ENCODE measurements around the gene DMXL2. TPM values are rescaled to one million over a fixed set of nuclear protein-coding genes. Genes with fewer than 3 reads are reported as not detected.

Gene DMXL2
- total RNA-seq, 1 experiment from 2014 or later = 13.8 TPM

DNA sequence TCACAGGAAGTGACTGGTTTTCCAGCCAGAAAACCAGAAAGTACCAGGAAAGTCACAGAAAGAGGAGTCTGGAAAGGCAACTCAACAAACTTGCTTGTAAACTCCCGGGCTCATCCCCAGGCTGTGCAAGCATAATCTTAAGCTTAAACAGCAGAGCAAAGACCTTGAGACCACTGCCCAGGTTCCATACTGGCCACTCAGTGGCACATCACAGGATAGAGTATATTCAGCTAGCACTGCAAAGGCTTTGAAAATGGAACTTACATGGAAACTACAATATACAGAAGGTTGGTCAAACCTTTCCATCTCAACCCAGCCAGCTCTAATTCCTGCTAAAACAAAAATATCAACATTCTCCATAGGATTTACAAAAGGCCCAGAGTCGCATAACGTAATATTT is 20.1 kb downstream of the DMXL2 start:
- peaks cover 22% of the 10 kb centered on the region for H3K4me1 Mint-ChIP-seq (ENCODE audit: low read depth, unreplicated experiment)
- BruUV-seq (replicated peaks) = no TSS peak
- H3K4me3 Mint-ChIP-seq (ENCODE audit: low read depth, unreplicated experiment) = no peak overlapping the region
- intact Hi-C loops (cut with micrococcal nuclease; ENCODE audit: unreplicated experiment) = no loop called here
- H3K36me3 Mint-ChIP-seq (ENCODE audit: insufficient read depth, unreplicated experiment) = no peaks in the 10 kb centered on the region
- DNase-seq = no peak
- no peaks in the 10 kb centered on the region for H3K27me3 Mint-ChIP-seq (ENCODE audit: unreplicated experiment)
- H3K9me3 Mint-ChIP-seq (ENCODE audit: low read depth, unreplicated experiment) = no peaks in the 10 kb centered on the region
- H3K27ac Mint-ChIP-seq (ENCODE audit: unreplicated experiment) = no peak overlapping the region
- TF ChIP-seq CTCF (IDR thresholded peaks at IDR 0.05; ENCODE audit: unreplicated experiment) = no peak
- CTCF ChIA-PET = no interaction called here

DNA sequence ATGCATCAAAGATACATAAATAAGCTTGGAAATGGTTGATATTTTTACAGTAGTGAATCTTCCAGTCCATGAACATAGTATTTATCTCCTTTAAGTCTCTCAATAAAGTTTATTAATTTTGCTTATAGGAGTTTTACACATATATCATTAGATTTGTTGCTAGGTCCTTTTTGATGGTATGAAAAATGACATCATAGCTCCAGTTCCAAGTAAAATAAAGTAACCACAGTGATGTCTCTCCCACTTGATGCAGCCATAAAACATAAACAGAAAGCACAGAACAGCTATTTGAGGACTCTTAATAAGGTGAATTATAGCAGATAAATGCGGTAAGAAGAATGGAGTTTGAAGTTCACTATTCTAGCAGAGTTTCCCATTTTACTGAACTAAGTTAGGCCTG is 20.8 kb downstream of the DMXL2 start:
- CTCF ChIA-PET = no interaction called here
- no TSS peak for BruUV-seq (replicated peaks)
- no peaks in the 10 kb centered on the region for H3K9me3 Mint-ChIP-seq (ENCODE audit: low read depth, unreplicated experiment)
- intact Hi-C loops (cut with micrococcal nuclease; ENCODE audit: unreplicated experiment) = no loop called here
- peaks cover 22% of the 10 kb centered on the region for H3K4me1 Mint-ChIP-seq (ENCODE audit: low read depth, unreplicated experiment)
- H3K36me3 Mint-ChIP-seq (ENCODE audit: insufficient read depth, unreplicated experiment) = no peaks in the 10 kb centered on the region
- no peak overlapping the region for H3K27ac Mint-ChIP-seq (ENCODE audit: unreplicated experiment)
- H3K4me3 Mint-ChIP-seq (ENCODE audit: low read depth, unreplicated experiment) = no peak overlapping the region
- no peaks in the 10 kb centered on the region for H3K27me3 Mint-ChIP-seq (ENCODE audit: unreplicated experiment)
- TF ChIP-seq CTCF (IDR thresholded peaks at IDR 0.05; ENCODE audit: unreplicated experiment) = no peak
- DNase-seq = no peak

GRCh38 chr15:51600114-51600513 is 22.5 kb downstream of the DMXL2 start:
- peaks cover 22% of the 10 kb centered on the region for H3K4me1 Mint-ChIP-seq (ENCODE audit: low read depth, unreplicated experiment)
- no peak for TF ChIP-seq CTCF (IDR thresholded peaks at IDR 0.05; ENCODE audit: unreplicated experiment)
- H3K36me3 Mint-ChIP-seq (ENCODE audit: insufficient read depth, unreplicated experiment) = no peaks in the 10 kb centered on the region
- peak overlapping the region; percentile 12 for H3K27ac Mint-ChIP-seq (ENCODE audit: unreplicated experiment)
- H3K9me3 Mint-ChIP-seq (ENCODE audit: low read depth, unreplicated experiment) = no peaks in the 10 kb centered on the region
- DNase-seq = peak; percentile 18
- intact Hi-C loops (cut with micrococcal nuclease; ENCODE audit: unreplicated experiment) = no loop called here
- CTCF ChIA-PET = interaction anchor here (0.8 to 1.3 kb wide), 2 partner anchors 14 to 22 kb away, joined by 3 read pairs; partner anchors contain the start of gene DMXL2
- no peak overlapping the region for H3K4me3 Mint-ChIP-seq (ENCODE audit: low read depth, unreplicated experiment)
- no peaks in the 10 kb centered on the region for H3K27me3 Mint-ChIP-seq (ENCODE audit: unreplicated experiment)
- no TSS peak for BruUV-seq (replicated peaks)

DNA sequence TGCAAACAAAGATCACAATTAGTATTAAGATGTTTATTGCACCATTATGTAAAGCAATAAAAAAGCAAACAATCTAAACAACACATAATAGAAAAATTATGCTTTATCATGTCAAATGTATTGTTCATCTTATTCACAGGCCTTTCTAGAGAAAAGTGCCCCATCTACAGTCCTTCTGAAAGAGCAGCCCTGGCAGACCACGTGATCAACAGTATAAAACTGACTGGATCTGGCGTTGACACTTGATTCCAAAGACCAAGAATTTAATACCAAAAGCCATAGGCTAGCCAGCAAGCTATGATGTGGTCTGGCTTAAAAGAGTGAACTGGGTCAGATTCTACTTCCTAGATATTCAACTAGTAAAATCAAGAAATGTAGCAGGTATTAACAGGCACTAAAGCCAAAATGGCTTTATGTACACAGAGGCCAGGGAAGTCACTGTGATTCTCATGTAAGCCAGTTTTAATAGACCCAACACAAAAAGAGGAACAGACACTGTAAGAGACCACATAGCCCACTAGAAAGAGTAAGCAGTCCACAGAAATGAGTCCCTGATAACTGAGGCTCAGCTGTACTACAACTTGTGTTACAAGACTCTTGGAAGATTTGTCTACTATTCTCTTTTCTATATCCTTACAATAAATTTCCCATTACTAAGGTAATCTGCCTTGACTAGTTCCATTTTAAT is 32.5 kb downstream of the DMXL2 start:
- Mint-ChIP-seq H3K4me3 (ENCODE audit: low read depth, unreplicated experiment) (no peak overlapping the region), H3K4me1 (ENCODE audit: low read depth, unreplicated experiment) (no peaks in the 10 kb centered on the region), H3K9me3 (ENCODE audit: low read depth, unreplicated experiment) (peaks cover 7% of the 10 kb centered on the region), H3K36me3 (ENCODE audit: insufficient read depth, unreplicated experiment) (no peaks in the 10 kb centered on the region), H3K27ac (ENCODE audit: unreplicated experiment) (no peak overlapping the region), H3K27me3 (ENCODE audit: unreplicated experiment) (no peaks in the 10 kb centered on the region)
- no TSS peak for BruUV-seq (replicated peaks)
- no peak for TF ChIP-seq CTCF (IDR thresholded peaks at IDR 0.05; ENCODE audit: unreplicated experiment)
- intact Hi-C loops (cut with micrococcal nuclease; ENCODE audit: unreplicated experiment) = no loop called here
- DNase-seq = no peak
- CTCF ChIA-PET = no interaction called here

Measured in Calu3 (cell line).